SU-DHL-6 (cell line): ENCODE data around the gene GATA3.

ENCODE experiments used
- H2AFZ ChIP-seq: fragments of 200-600 bp; sonication (generic); 2 replicates; pipeline ENCODE4 v1.6.1; 2014; ENCODE audit warnings: low read depth, mild to moderate bottlenecking, moderate library complexity, mixed read lengths, antibody characterized with exemption, low read length; ENCODE audit not compliant: severe bottlenecking
- H3F3A ChIP-seq: fragments of 200-600 bp; shearing (Covaris generic); 2 replicates; pipeline ENCODE4 v1.6.0; 2016; ENCODE audit warnings: antibody characterized with exemption, mild to moderate bottlenecking; ENCODE audit not compliant: insufficient read depth
- H3K27ac ChIP-seq: fragments of 200-600 bp; sonication (generic); 2 replicates; pipeline ENCODE4 v1.5.1; 2016; ENCODE audit warnings: low read depth, mild to moderate bottlenecking, low read length, moderate library complexity, mixed read lengths
- H3K27me3 ChIP-seq: fragments of 200-600 bp; sonication (generic), shearing (Covaris generic); 2 replicates; pipeline ENCODE4 v1.6.0; 2014; ENCODE audit warnings: mild to moderate bottlenecking, low read length
- H3K36me3 ChIP-seq: fragments of 200-600 bp; sonication (generic); 2 replicates; pipeline ENCODE4 v1.6.1; 2014; ENCODE audit warnings: mild to moderate bottlenecking, low read length, mixed read lengths
- H3K4me2 ChIP-seq: fragments of 300-600, 200-600 bp; shearing (Covaris generic), sonication (generic); 2 replicates; pipeline ENCODE4 v1.6.0; 2014; ENCODE audit warnings: low read length, low read depth, mild to moderate bottlenecking; ENCODE audit not compliant: poor library complexity, severe bottlenecking
- H3K4me3 ChIP-seq: fragments of 200-600 bp; sonication (generic); 2 replicates; pipeline ENCODE4 v1.5.1; 2014; ENCODE audit warnings: antibody characterized with exemption, low read length, mild to moderate bottlenecking, mixed read lengths; ENCODE audit not compliant: insufficient read depth, poor library complexity, severe bottlenecking
- H3K79me2 ChIP-seq: fragments of 200-600 bp; sonication (generic); 2 replicates; pipeline ENCODE4 v1.6.1; 2014; ENCODE audit warnings: mild to moderate bottlenecking, low read length, moderate library complexity; ENCODE audit not compliant: insufficient read depth
- H3K9ac ChIP-seq: fragments of 200-600 bp; sonication (generic); 2 replicates; pipeline ENCODE4 v1.7.0; 2014; ENCODE audit warnings: mild to moderate bottlenecking, low read length
- H3K9me2 ChIP-seq: fragments of 200-600 bp; sonication (generic); replicated peaks from 2 replicates; pipeline ENCODE4 v1.6.1; 2014; ENCODE audit warnings: low read length; ENCODE audit not compliant: insufficient read depth
- H3K9me3 ChIP-seq: fragments of 200-600 bp; sonication (generic); 2 replicates; pipeline ENCODE4 v1.6.1; 2014; ENCODE audit warnings: low read length, mixed read lengths; ENCODE audit not compliant: insufficient read depth
- H4K20me1 ChIP-seq: fragments of 200-600 bp; sonication (generic); 2 replicates; pipeline ENCODE4 v1.6.1; 2014; ENCODE audit warnings: low read depth, mild to moderate bottlenecking, antibody characterized with exemption, low read length, moderate library complexity, mixed read lengths
- EZH2phosphoT487 ChIP-seq: fragments of 200-600 bp; sonication (generic), shearing (Covaris generic); conservative IDR thresholded peaks from 2 replicates; pipeline ENCODE4 v1.6.1; 2018; ENCODE audit warnings: mild to moderate bottlenecking, antibody characterized with exemption, low read length, moderate library complexity, mixed read lengths
- TF ChIP-seq, protein P1 (sequence below): fragments of 200-600 bp; sonication (generic); IDR thresholded peaks from one replicate; pipeline ENCODE4 v1.5.1; 2017; ENCODE audit warnings: antibody characterized with exemption, mild to moderate bottlenecking, low read length, moderate library complexity; ENCODE audit not compliant: insufficient read depth, poor library complexity, severe bottlenecking

The GATA3 gene

DNA sequence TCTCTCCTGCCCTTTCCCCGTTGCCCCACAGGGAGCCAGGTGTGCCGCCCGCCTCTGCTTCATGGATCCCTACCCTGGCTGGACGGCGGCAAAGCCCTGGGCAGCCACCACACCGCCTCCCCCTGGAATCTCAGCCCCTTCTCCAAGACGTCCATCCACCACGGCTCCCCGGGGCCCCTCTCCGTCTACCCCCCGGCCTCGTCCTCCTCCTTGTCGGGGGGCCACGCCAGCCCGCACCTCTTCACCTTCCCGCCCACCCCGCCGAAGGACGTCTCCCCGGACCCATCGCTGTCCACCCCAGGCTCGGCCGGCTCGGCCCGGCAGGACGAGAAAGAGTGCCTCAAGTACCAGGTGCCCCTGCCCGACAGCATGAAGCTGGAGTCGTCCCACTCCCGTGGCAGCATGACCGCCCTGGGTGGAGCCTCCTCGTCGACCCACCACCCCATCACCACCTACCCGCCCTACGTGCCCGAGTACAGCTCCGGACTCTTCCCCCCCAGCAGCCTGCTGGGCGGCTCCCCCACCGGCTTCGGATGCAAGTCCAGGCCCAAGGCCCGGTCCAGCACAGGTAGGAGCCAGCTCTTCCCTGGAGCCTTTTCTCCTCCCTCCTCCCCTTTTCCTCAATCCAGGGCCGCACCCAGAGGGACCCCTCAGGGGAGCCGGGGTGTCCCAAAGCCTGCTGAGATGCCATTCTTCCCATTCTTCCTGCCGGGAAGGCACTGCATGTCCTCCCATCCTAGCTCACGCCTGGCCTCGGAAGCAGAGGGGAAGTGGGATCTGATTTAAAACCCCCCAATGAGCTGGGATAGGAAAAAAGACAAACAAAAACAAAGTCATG lies 4.0 kb downstream of the GATA3 start:
- H3K79me2 ChIP-seq: no peaks in the 10 kb centered on the region
- no peaks in the 10 kb centered on the region for H3F3A ChIP-seq
- H3K27ac ChIP-seq: no peak overlapping the region
- H2AFZ ChIP-seq: no peak overlapping the region
- no peaks in the 10 kb centered on the region for H3K9me2 ChIP-seq
- H3K36me3 ChIP-seq: no peaks in the 10 kb centered on the region
- no peaks in the 10 kb centered on the region for H3K27me3 ChIP-seq
- H3K9ac ChIP-seq: no peak overlapping the region
- no peaks in the 10 kb centered on the region for H4K20me1 ChIP-seq
- no peak overlapping the region for H3K4me2 ChIP-seq
- no peak overlapping the region for H3K4me3 ChIP-seq
- no peaks in the 10 kb centered on the region for H3K9me3 ChIP-seq
- TF ChIP-seq, protein P1, sequence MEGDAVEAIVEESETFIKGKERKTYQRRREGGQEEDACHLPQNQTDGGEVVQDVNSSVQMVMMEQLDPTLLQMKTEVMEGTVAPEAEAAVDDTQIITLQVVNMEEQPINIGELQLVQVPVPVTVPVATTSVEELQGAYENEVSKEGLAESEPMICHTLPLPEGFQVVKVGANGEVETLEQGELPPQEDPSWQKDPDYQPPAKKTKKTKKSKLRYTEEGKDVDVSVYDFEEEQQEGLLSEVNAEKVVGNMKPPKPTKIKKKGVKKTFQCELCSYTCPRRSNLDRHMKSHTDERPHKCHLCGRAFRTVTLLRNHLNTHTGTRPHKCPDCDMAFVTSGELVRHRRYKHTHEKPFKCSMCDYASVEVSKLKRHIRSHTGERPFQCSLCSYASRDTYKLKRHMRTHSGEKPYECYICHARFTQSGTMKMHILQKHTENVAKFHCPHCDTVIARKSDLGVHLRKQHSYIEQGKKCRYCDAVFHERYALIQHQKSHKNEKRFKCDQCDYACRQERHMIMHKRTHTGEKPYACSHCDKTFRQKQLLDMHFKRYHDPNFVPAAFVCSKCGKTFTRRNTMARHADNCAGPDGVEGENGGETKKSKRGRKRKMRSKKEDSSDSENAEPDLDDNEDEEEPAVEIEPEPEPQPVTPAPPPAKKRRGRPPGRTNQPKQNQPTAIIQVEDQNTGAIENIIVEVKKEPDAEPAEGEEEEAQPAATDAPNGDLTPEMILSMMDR: no peak
- no peak for TF ChIP-seq EZH2phosphoT487

DNA sequence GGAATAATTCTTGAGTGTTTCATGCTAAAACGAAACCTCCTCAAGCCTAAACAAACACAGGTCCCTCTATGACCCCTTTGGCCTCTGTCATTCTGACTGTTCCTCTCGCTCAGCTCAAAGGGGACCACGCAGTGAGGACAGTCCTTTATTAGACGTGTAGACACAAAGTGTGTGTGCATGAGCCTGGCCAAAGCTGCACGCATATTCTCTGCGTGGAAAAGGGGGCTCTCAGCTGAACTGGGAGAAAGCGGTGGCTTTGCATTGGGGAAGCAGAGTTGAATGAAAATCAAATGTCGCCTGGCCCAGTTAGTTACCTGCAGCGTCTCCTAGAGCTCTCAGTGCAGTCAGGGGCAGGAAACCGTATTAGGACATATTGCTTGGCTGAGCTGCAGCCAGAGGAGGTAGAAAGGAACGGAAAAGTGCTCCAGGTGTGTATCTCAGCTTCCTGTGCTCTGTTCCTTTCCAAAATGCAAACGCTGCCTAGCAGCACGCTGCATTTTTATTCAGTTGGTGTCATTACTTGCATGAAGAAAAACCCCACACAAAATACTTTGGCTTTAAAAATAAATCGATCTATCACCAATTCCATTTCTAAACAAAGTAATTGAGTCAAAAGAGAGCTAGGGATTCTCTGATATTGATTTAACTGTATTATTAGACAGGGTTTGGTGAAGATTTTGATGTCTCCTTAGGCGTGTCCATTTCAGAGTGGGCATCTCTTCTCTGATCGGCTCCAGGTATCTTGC lies 4.9 kb downstream of the GATA3 start:
- Histone ChIP-seq H3K79me2 (no peaks in the 10 kb centered on the region), H3K9me3 (no peaks in the 10 kb centered on the region), H3K4me2 (no peak overlapping the region), H3K27ac (no peak overlapping the region), H3F3A (no peaks in the 10 kb centered on the region), H3K4me3 (no peak overlapping the region), H2AFZ (no peak overlapping the region), H3K9me2 (no peaks in the 10 kb centered on the region), H4K20me1 (no peaks in the 10 kb centered on the region), H3K9ac (no peak overlapping the region), H3K36me3 (no peaks in the 10 kb centered on the region), H3K27me3 (no peaks in the 10 kb centered on the region)
- TF ChIP-seq EZH2phosphoT487: no peak
- TF ChIP-seq, protein P1: no peak

DNA sequence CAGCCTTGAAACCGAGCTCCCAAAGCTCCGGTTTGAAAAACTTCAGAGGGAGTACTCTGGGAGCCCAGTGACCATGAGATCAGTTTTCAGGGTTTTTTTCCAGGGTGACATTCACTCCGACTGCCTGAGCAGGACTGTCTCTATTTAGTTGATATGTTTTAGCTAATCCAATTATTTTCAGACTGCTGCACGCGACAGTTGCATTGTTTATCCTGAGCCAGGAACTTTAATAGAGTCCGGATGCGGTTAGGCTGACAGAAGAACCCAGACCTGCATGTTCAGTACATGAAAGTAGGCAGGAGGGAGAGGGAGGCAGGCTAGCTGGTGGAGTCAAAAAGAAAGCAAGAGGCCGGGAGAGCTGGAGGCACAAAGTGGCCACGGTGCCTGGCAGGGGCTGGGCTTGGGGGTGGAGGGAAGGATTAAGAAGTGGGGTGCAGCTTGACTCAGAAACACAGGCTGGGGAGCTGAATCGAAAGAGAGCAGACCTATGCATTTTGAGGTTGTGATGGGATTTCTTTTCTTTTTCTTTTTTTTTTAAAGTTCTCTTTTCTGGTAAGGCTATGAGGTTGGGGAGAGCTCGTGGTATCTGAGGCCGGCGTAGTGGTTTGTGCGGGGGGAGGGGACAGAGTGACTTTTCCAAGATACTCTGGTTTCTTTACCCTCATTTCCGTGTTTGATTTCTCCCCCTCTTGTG lies 5.7 kb downstream of the GATA3 start:
- no peak overlapping the region for H3K4me3 ChIP-seq
- no peak overlapping the region for H3K27ac ChIP-seq
- no peaks in the 10 kb centered on the region for H3K36me3 ChIP-seq
- H3K79me2 ChIP-seq: no peaks in the 10 kb centered on the region
- H3F3A ChIP-seq: no peaks in the 10 kb centered on the region
- H3K9me2 ChIP-seq: no peaks in the 10 kb centered on the region
- H2AFZ ChIP-seq: no peak overlapping the region
- H4K20me1 ChIP-seq: no peaks in the 10 kb centered on the region
- TF ChIP-seq EZH2phosphoT487: no peak
- TF ChIP-seq, protein P1: no peak
- H3K9ac ChIP-seq: no peak overlapping the region
- no peaks in the 10 kb centered on the region for H3K9me3 ChIP-seq
- H3K27me3 ChIP-seq: no peaks in the 10 kb centered on the region
- H3K4me2 ChIP-seq: no peak overlapping the region
